Smooth muscle cell (in vitro differentiated cells): ENCODE results near the gene BRD1. TPM values are rescaled to one million over a fixed set of nuclear protein-coding genes. Genes with fewer than 3 reads are reported as not detected.
"Not testable (repeated sequence)": the region's sequence is repeated elsewhere in the genome, so short reads cannot be mapped to it uniquely, and the experiment has no call there.

Source experiments
- DNase-seq: peaks from one replicate; lab custom pipeline; 2025; ENCODE audit not compliant: unreplicated experiment; lab: John Stamatoyannopoulos, UW
- H2AFZ ChIP-seq: fragments of 200-600 bp; sonication (generic); 2 replicates; pipeline ENCODE4 v1.6.0; 2016; ENCODE audit warnings: antibody characterized with exemption, low read depth, mild to moderate bottlenecking
- H3F3A ChIP-seq: fragments of 200-600 bp; sonication (generic); 2 replicates; pipeline ENCODE4 v1.6.0; 2017; ENCODE audit warnings: antibody characterized with exemption, low read depth
- H3K27ac ChIP-seq: fragments of 200-600 bp; sonication (generic); 2 replicates; pipeline ENCODE4 v1.5.1; 2016; ENCODE audit warnings: low read depth, mild to moderate bottlenecking
- H3K27me3 ChIP-seq: fragments of 200-600 bp; sonication (generic); 2 replicates; pipeline ENCODE4 v1.6.1; 2016; ENCODE audit warnings: low read depth, mild to moderate bottlenecking
- H3K36me3 ChIP-seq: fragments of 200-600 bp; sonication (generic); 2 replicates; pipeline ENCODE4 v1.5.1; 2016; ENCODE audit warnings: low read depth
- H3K4me1 ChIP-seq: fragments of 200-600 bp; sonication (generic); 2 replicates; pipeline ENCODE4 v1.5.1; 2016; ENCODE audit warnings: low read depth
- H3K4me2 ChIP-seq: fragments of 200-600 bp; sonication (generic); 2 replicates; pipeline ENCODE4 v1.6.0; 2016; ENCODE audit warnings: mild to moderate bottlenecking
- H3K4me3 ChIP-seq: fragments of 200-600 bp; sonication (generic); 2 replicates; pipeline ENCODE4 v1.5.1; 2016; ENCODE audit warnings: mild to moderate bottlenecking
- H3K79me2 ChIP-seq: fragments of 200-600 bp; sonication (generic); 2 replicates; pipeline ENCODE4 v1.6.0; 2016; ENCODE audit warnings: low read depth, mild to moderate bottlenecking
- H3K9ac ChIP-seq: fragments of 200-600 bp; sonication (generic); 2 replicates; pipeline ENCODE4 v1.6.0; 2016; ENCODE audit warnings: low read depth
- H3K9me3 ChIP-seq: fragments of 200-600 bp; sonication (generic); replicated peaks from 2 replicates; pipeline ENCODE4 v1.5.1; 2016; ENCODE audit warnings: low read depth
- H4K20me1 ChIP-seq: fragments of 200-600 bp; sonication (generic); 2 replicates; pipeline ENCODE4 v1.6.0; 2016; ENCODE audit warnings: low read depth
- CTCF ChIP-seq: fragments of 200-600 bp; sonication (generic); IDR thresholded peaks from 2 replicates; pipeline ENCODE4 v1.5.1; 2017; ENCODE audit warnings: borderline replicate concordance, mild to moderate bottlenecking, antibody characterized with exemption; ENCODE audit not compliant: insufficient read depth, poor library complexity, severe bottlenecking
- WGBS: methylation state at CpG from one replicate; pipeline ENCODE4 v1.1.7; 2016; ENCODE audit warnings: low lambda C conversion rate; 5-methylcytosine and 5-hydroxymethylcytosine counted together
- polyA plus RNA-seq: library from polyadenylated mRNA; unstranded; fragments of >200 nt; fragmentation: Nextera tagmentation; extraction: Ambion mirVana; gene quantifications from 2 replicates; pipeline ENCODE4 v1.2.1, GENCODE V29; 2016
- total RNA-seq: library from RNA; depleted of rRNA; stranded (reverse); fragments of >200 nt; gene quantifications from 2 replicates; pipeline ENCODE4 v1.2.3, GENCODE V29; 2014

Gene BRD1
- total and polyA plus RNA-seq, 2 experiments from 2014 or later, result 15.0 to 20.5 TPM

- Histone ChIP-seq H2AFZ (no peak overlapping the region), H3K36me3 (no peaks in the 10 kb centered on the region), H3F3A (no peaks in the 10 kb centered on the region), H3K4me3 (no peak overlapping the region), H3K79me2 (peaks cover 78% of the 10 kb centered on the region), H3K27ac (peak overlapping the region; percentile 62), H3K4me2 (peak overlapping the region; percentile 85), H4K20me1 (peaks cover 77% of the 10 kb centered on the region), H3K27me3 (no peaks in the 10 kb centered on the region), H3K9me3 (no peaks in the 10 kb centered on the region), H3K4me1 (peaks cover 14% of the 10 kb centered on the region), H3K9ac (no peak overlapping the region)
- DNase-seq, result no peak
- TF ChIP-seq CTCF, result no peak
- WGBS, result 92% methylated on average over 16 of the region's 16 CpGs
Measured at GRCh38 chr22:49824185-49824925, 3.3 kb downstream of the BRD1 start.

- Histone ChIP-seq H3K4me2 (no peak overlapping the region), H3K9ac (no peak overlapping the region), H3K4me1 (peaks cover 14% of the 10 kb centered on the region), H3K4me3 (no peak overlapping the region), H3K79me2 (peaks cover 87% of the 10 kb centered on the region), H2AFZ (no peak overlapping the region), H3K27ac (no peak overlapping the region), H3F3A (no peaks in the 10 kb centered on the region), H4K20me1 (peaks cover 86% of the 10 kb centered on the region), H3K9me3 (no peaks in the 10 kb centered on the region), H3K27me3 (no peaks in the 10 kb centered on the region), H3K36me3 (no peaks in the 10 kb centered on the region)
- 97% methylated on average over 53 of the region's 53 CpGs for WGBS
- TF ChIP-seq CTCF, result no peak
- no peak for DNase-seq
Measured at GRCh38 chr22:49823289-49824045, 4.2 kb downstream of the BRD1 start.

DNA sequence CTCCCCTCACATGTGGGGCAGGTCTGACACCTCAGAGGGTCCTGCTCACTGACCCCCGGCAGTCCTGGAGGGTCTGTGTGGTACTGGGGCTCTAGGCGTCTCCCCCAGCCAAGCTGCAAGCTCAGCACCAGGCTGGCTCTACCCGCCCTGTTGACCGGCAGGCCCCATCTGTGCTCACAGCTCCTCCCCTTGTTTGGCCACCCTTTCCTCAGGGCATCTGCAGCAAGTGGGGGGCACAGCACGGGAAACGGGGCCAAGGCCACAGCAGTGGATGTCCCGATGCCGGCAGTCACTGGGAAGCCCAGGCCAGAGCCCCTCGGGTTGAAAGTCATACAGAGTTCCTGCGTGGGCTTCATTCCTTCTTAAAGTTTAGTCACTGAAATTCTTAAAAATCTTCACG is 5.9 kb downstream of the BRD1 start:
- WGBS, result 97% methylated on average over 11 of the region's 11 CpGs
- peaks cover 100% of the 10 kb centered on the region for H3K79me2 ChIP-seq
- not testable (repeated sequence) for H3K4me3 ChIP-seq

DNA sequence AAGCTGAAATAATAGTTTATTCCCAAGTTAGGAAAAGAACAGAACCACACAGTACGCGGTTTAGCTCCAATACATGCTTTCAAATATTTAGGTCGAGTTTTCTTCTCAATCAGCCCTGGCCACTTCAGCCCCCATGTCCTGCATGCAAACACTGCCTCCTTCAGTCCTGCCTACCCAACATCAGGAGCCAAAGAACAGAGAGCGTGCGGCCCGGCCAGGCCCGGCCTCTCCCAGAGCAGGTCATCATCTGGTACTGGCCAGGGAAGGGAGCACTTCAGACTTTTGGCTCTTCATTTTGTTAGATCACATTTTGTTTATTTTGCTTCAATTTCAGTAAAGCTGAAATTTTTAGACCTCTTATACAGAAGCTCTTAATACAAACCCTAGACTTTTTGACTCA is 6.7 kb downstream of the BRD1 start:
- Histone ChIP-seq H3K4me3 (no peak overlapping the region), H3K9me3 (no peaks in the 10 kb centered on the region), H3K27me3 (no peaks in the 10 kb centered on the region), H3K36me3 (peaks cover 11% of the 10 kb centered on the region), H3K9ac (no peak overlapping the region), H3K4me1 (peaks cover 14% of the 10 kb centered on the region), H3K4me2 (no peak overlapping the region), H3F3A (no peaks in the 10 kb centered on the region), H3K79me2 (peaks cover 100% of the 10 kb centered on the region), H3K27ac (no peak overlapping the region), H2AFZ (no peak overlapping the region), H4K20me1 (peaks cover 100% of the 10 kb centered on the region)
- WGBS, result 95% methylated on average over 7 of the region's 7 CpGs
- TF ChIP-seq CTCF, result no peak
- DNase-seq, result no peak

More for the DNA sequence above, 5.9 kb downstream of the BRD1 start:
- not testable (repeated sequence) for H3K27me3 ChIP-seq, H3K27ac ChIP-seq, H3F3A ChIP-seq, DNase-seq, H2AFZ ChIP-seq, H3K4me2 ChIP-seq, H3K9me3 ChIP-seq, H3K9ac ChIP-seq
- Histone ChIP-seq H4K20me1 (peaks cover 100% of the 10 kb centered on the region), H3K36me3 (peaks cover 11% of the 10 kb centered on the region), H3K4me1 (peaks cover 14% of the 10 kb centered on the region)
